Endothelial cell of umbilical vein (primary cell): Measurements from ENCODE around the gene PPP1R13B. TPM values are rescaled to one million over a fixed set of nuclear protein-coding genes. Genes with fewer than 3 reads are reported as not detected.

ENCODE experiments used
- BruUV-seq: library from RNA; stranded (reverse); fragments of 400-500 nt; replicated peaks from 2 replicates; lab custom pipeline; 2021; lab: Mats Ljungman, UMichigan
- CTCF ChIA-PET: fragments of 300-600, 350-600 bp; sonication (Branson Sonifier 250); formaldehyde crosslinking; loops from one replicate; lab custom pipeline; 2021; ENCODE audit warnings: antibody characterized with exemption, inconsistent platforms; lab: Charles Lee
- POLR2A ChIA-PET: fragments of 300-600, 350-600 bp; sonication (Branson Sonifier 250); formaldehyde crosslinking; loops from one replicate; lab custom pipeline; 2021; ENCODE audit warnings: antibody characterized with exemption, inconsistent platforms; lab: Charles Lee
- DNase-seq: peaks from one replicate; pipeline ENCODE4 v3.0.0-alpha.2; 2011; ENCODE audit warnings: low read depth, low spot score
- FAIRE-seq: peaks from 2 replicates; lab custom pipeline; 2011; peaks lifted over from hg19 to GRCh38; lab: Jason Lieb, UNC
- H2AFZ ChIP-seq: 2 replicates; pipeline ENCODE4 v1.6.0; 2012; ENCODE audit warnings: low read depth, low read length, control low read depth, inconsistent platforms
- H3K27ac ChIP-seq: 2 replicates; pipeline ENCODE4 v1.5.1; 2011; ENCODE audit warnings: low read depth, mild to moderate bottlenecking, control low read depth, low read length, moderate library complexity; ENCODE audit not compliant: insufficient read depth
- H3K27me3 ChIP-seq, 2 experiments: 2 replicates each; pipeline versions ENCODE4 v1.6.0 to v1.6.1; 2011; ENCODE audit warnings: low read length in 2 of 2, mixed read lengths in 1 of 2; ENCODE audit not compliant: control insufficient read depth in 2 of 2, insufficient read depth in 2 of 2
- H3K36me3 ChIP-seq, 2 experiments: 2 replicates in 1 of 2; 3 replicates in 1 of 2; pipeline ENCODE4 v1.5.1; 2011; ENCODE audit warnings: low read length in 2 of 2, mild to moderate bottlenecking in 1 of 2, moderate library complexity in 1 of 2; ENCODE audit not compliant: control insufficient read depth in 2 of 2, insufficient read depth in 2 of 2; ENCODE audit errors: extremely low read depth in 1 of 2
- H3K4me1 ChIP-seq: 3 replicates; pipeline ENCODE4 v1.5.1; 2011; ENCODE audit warnings: mild to moderate bottlenecking, low read length; ENCODE audit not compliant: control insufficient read depth, insufficient read depth; ENCODE audit errors: extremely low read depth
- H3K4me2 ChIP-seq: 2 replicates; pipeline ENCODE4 v1.6.1; 2011; ENCODE audit warnings: low read length, control low read depth, mixed read lengths; ENCODE audit not compliant: insufficient read depth
- H3K4me3 ChIP-seq, 3 experiments: fragments of 200-600 bp in 1 of 3; sonication (generic), shearing (Covaris generic) in 1 of 3; replicated peaks in 1 of 3; 2 replicates each; pipeline ENCODE4 v1.5.1; 2011 to 2016; ENCODE audit warnings: control low read depth in 3 of 3, low read length in 3 of 3, mild to moderate bottlenecking in 2 of 3, inconsistent platforms in 1 of 3, low read depth in 1 of 3, moderate library complexity in 1 of 3; ENCODE audit not compliant: insufficient read depth in 1 of 3
- H3K79me2 ChIP-seq: 2 replicates; pipeline ENCODE4 v1.6.0; 2012; ENCODE audit warnings: low read length, inconsistent platforms; ENCODE audit not compliant: control insufficient read depth, insufficient read depth
- H3K9ac ChIP-seq: replicated peaks from 2 replicates; pipeline ENCODE3; 2011; ENCODE audit warnings: low read length, control low read depth; ENCODE audit not compliant: insufficient read depth; ENCODE audit errors: extremely low read depth
- H3K9me1 ChIP-seq: replicated peaks from 3 replicates; pipeline ENCODE4 v1.6.0; 2011; ENCODE audit warnings: mild to moderate bottlenecking, low read length; ENCODE audit not compliant: control insufficient read depth, insufficient read depth; ENCODE audit errors: extremely low read depth
- H3K9me3 ChIP-seq: replicated peaks from 2 replicates; pipeline ENCODE4 v1.5.1; 2012; ENCODE audit warnings: low read length, inconsistent platforms; ENCODE audit not compliant: control insufficient read depth, insufficient read depth
- H4K20me1 ChIP-seq: replicated peaks from 2 replicates; pipeline ENCODE3; 2011; ENCODE audit warnings: mild to moderate bottlenecking, low read length; ENCODE audit not compliant: control insufficient read depth, insufficient read depth; ENCODE audit errors: extremely low read depth
- EZH2 ChIP-seq: IDR thresholded peaks from 2 replicates; pipeline ENCODE4 v1.6.1; 2012; ENCODE audit warnings: borderline replicate concordance, low read depth, mild to moderate bottlenecking, moderate library complexity, low read length, inconsistent platforms; ENCODE audit not compliant: severe bottlenecking
- FOS ChIP-seq: IDR thresholded peaks from 2 replicates; pipeline ENCODE4 v1.6.1; 2011; ENCODE audit warnings: mild to moderate bottlenecking, low read length, moderate library complexity, borderline replicate concordance; ENCODE audit not compliant: insufficient read depth
- GATA2 ChIP-seq: IDR thresholded peaks from 2 replicates; pipeline ENCODE4 v1.7.0; 2011; ENCODE audit warnings: low read depth, mild to moderate bottlenecking, moderate library complexity, mixed read lengths, low read length; ENCODE audit not compliant: insufficient read length, insufficient read depth
- JUN ChIP-seq: IDR thresholded peaks from 2 replicates; pipeline ENCODE4 v1.6.1; 2011; ENCODE audit warnings: borderline replicate concordance, low read depth; ENCODE audit not compliant: insufficient read length, insufficient read depth
- MYC ChIP-seq: IDR thresholded peaks from one replicate; pipeline ENCODE4 v1.6.1; 2011; ENCODE audit warnings: mild to moderate bottlenecking, low read depth, low read length
- POLR2A ChIP-seq: IDR thresholded peaks from 2 replicates; pipeline ENCODE4 v1.6.1; 2012; ENCODE audit warnings: low read depth, mild to moderate bottlenecking, control low read depth, low read length
- POLR2AphosphoS5 ChIP-seq: IDR thresholded peaks from 2 replicates; pipeline ENCODE4 v1.6.1; 2012; ENCODE audit warnings: low read depth, mild to moderate bottlenecking, control low read depth, low read length, moderate library complexity; ENCODE audit not compliant: insufficient read depth
- dilution Hi-C: fragments of 300-500 bp; cut with MboI; formaldehyde crosslinking; loops from one replicate; pipeline ENCODE4 v1.15.0; 2019; ENCODE audit warnings: low sequenced_read_pairs; ENCODE audit not compliant: extremely low pct_ligation_motif_present
- intact Hi-C: fragments of 100-400 bp; cut with micrococcal nuclease; formaldehyde crosslinking; loops from one replicate; pipeline ENCODE4 v1.10.0; 2022
- polyA plus RNA-seq, 4 experiments: library from polyadenylated mRNA; depleted of rRNA in 3 of 4; stranded (reverse) in 3 of 4; unstranded in 1 of 4; fragments of >200 nt; gene quantifications; 2 replicates each; pipeline versions ENCODE4 v1.2.1 to v1.2.3, GENCODE V29; 2011 to 2012; ENCODE audit warnings: missing spikeins in 1 of 4
- total RNA-seq: library from RNA; stranded (reverse); gene quantifications from 2 replicates; pipeline ENCODE4 v1.2.3, GENCODE V29; 2021
- TF ChIP-seq, protein P1 (sequence below): IDR thresholded peaks from 2 replicates; pipeline ENCODE4 v1.6.1; 2011; ENCODE audit not compliant: insufficient read depth, insufficient read length
- TF ChIP-seq, protein P2 (sequence below), 2 donors: IDR thresholded peaks; 1 replicate in 1 of 2; 2 replicates in 1 of 2; pipeline ENCODE4 v1.5.1; 2011; ENCODE audit warnings: low read length in 2 of 2, mild to moderate bottlenecking in 2 of 2, moderate library complexity in 2 of 2, control low read depth in 1 of 2, inconsistent platforms in 1 of 2, low read depth in 1 of 2; ENCODE audit not compliant: insufficient read depth in 1 of 2; ENCODE audit errors: extremely low read depth in 1 of 2

Gene PPP1R13B
- total and polyA plus RNA-seq, 2 donors (not counting 3 experiments of a cell fraction or from before 2014, with no cell fraction given) = 10.0 to 30.0 TPM

DNA sequence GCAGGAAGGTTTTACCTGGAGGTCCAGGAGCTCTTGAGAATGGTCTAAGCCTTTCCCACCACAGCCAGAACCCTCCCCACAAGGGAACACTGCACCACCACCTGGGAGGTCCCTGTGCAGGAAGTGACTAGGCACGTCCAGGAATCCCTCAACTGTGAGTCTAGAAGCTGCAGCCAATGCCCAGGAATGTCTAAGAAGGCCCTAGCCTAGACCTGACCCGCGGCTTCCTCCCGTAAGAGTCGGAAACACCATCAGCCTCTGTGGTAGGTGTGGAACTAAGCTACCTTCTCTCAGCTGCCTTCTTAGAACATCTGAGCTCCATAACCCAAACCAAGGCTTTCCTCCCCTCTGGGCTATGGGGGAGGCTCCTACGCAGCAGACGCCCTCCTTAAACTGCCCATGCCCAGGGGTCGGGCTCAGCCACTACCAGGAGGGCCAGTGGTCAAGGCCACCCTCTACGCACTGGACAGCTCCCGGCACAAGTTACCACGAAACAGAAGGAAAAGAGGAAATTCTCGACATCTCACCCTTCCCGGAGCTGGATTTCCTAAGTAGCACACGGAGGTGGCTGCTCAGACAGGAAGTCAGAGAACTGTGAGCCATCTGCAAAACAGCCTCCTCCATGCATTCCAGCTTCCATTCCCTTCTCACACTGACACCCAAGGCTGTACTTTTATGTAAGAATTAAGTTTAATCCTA is 106.2 kb downstream of the PPP1R13B start:
- ChIA-PET CTCF (interaction anchor here (0.6 to 1.1 kb wide), 6 partner anchors 34 to 177 kb away, joined by 3 to 6 read pairs (median 3); no protein-coding TSS in a partner anchor), POLR2A (no interaction called here)
- H3K9ac ChIP-seq = peak overlapping the region; percentile 14
- peak overlapping the region; percentile 9 for H3K4me2 ChIP-seq
- TF ChIP-seq GATA2 = no peak
- TF ChIP-seq, protein P1, sequence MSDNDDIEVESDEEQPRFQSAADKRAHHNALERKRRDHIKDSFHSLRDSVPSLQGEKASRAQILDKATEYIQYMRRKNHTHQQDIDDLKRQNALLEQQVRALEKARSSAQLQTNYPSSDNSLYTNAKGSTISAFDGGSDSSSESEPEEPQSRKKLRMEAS = no peak
- no peak for TF ChIP-seq EZH2
- TF ChIP-seq MYC = no peak
- TF ChIP-seq POLR2AphosphoS5 = no peak
- no peak for TF ChIP-seq FOS
- no peak for TF ChIP-seq JUN
- TF ChIP-seq, protein P2, sequence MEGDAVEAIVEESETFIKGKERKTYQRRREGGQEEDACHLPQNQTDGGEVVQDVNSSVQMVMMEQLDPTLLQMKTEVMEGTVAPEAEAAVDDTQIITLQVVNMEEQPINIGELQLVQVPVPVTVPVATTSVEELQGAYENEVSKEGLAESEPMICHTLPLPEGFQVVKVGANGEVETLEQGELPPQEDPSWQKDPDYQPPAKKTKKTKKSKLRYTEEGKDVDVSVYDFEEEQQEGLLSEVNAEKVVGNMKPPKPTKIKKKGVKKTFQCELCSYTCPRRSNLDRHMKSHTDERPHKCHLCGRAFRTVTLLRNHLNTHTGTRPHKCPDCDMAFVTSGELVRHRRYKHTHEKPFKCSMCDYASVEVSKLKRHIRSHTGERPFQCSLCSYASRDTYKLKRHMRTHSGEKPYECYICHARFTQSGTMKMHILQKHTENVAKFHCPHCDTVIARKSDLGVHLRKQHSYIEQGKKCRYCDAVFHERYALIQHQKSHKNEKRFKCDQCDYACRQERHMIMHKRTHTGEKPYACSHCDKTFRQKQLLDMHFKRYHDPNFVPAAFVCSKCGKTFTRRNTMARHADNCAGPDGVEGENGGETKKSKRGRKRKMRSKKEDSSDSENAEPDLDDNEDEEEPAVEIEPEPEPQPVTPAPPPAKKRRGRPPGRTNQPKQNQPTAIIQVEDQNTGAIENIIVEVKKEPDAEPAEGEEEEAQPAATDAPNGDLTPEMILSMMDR (IDR thresholded peaks at IDR 0.05; ENCODE audit: extremely low read depth in 1 of 2, insufficient read depth in 1 of 2, low read depth in 1 of 2, low read length in 2 of 2) = no peak
- TF ChIP-seq POLR2A = no peak
- dilution Hi-C loops (no loop called here), intact Hi-C loops (no loop called here)
- peak overlapping the region; percentile 25 for H3K27ac ChIP-seq
- H3K4me1 ChIP-seq = peaks cover 14% of the 10 kb centered on the region
- BruUV-seq = no TSS peak
- H3K27me3 ChIP-seq = no peaks in the 10 kb centered on the region
- DNase-seq (peak; percentile 43), FAIRE-seq (peak; percentile 73)
- no peaks in the 10 kb centered on the region for H3K9me3 ChIP-seq
- H3K36me3 ChIP-seq = peaks cover 0 to 27% of the 10 kb centered on the region in 2 experiments
- H2AFZ ChIP-seq = no peak overlapping the region
- H4K20me1 ChIP-seq = no peaks in the 10 kb centered on the region
- no peaks in the 10 kb centered on the region for H3K79me2 ChIP-seq
- H3K4me3 ChIP-seq = no peak overlapping the region
- H3K9me1 ChIP-seq = no peaks in the 10 kb centered on the region
